GM12874 (cell line): Measurements from ENCODE around the gene TTC16.

Source experiments
- TF ChIP-seq, protein P1 (sequence below): IDR thresholded peaks from 2 replicates; pipeline ENCODE4 v1.5.1; 2011; ENCODE audit warnings: low read depth, mild to moderate bottlenecking, control low read depth, low read length, moderate library complexity; ENCODE audit not compliant: insufficient read depth

Gene TTC16

DNA sequence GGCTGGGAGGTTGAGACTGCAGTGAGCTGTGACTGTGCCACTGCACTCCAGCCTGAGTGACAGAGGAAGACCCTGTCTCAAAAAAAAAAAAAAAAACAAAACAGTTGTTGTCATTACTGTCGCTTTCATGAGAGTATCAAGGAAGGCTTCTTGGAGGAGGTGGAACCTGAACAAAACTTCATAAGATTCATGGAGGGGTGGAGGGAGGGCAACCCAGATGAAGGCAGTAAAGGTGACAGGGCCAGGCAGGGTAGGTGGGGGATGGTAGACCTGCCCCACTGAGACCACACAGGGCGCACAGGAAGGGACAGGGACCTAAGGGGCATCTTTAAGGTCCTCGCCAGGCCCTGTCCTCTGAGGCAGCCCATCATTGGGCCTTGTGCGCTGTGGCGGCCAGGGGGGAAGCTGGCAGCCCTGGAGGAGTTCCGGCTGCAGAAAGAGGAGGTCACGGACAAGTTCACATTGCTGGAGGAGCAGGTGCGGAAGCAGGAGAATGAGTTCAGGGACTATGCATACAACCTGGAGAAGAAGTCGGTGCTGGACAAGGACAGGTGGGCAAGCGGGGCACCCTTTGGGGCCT is 5.6 kb upstream of the TTC16 start:
- TF ChIP-seq, protein P1, sequence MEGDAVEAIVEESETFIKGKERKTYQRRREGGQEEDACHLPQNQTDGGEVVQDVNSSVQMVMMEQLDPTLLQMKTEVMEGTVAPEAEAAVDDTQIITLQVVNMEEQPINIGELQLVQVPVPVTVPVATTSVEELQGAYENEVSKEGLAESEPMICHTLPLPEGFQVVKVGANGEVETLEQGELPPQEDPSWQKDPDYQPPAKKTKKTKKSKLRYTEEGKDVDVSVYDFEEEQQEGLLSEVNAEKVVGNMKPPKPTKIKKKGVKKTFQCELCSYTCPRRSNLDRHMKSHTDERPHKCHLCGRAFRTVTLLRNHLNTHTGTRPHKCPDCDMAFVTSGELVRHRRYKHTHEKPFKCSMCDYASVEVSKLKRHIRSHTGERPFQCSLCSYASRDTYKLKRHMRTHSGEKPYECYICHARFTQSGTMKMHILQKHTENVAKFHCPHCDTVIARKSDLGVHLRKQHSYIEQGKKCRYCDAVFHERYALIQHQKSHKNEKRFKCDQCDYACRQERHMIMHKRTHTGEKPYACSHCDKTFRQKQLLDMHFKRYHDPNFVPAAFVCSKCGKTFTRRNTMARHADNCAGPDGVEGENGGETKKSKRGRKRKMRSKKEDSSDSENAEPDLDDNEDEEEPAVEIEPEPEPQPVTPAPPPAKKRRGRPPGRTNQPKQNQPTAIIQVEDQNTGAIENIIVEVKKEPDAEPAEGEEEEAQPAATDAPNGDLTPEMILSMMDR, result no peak

DNA sequence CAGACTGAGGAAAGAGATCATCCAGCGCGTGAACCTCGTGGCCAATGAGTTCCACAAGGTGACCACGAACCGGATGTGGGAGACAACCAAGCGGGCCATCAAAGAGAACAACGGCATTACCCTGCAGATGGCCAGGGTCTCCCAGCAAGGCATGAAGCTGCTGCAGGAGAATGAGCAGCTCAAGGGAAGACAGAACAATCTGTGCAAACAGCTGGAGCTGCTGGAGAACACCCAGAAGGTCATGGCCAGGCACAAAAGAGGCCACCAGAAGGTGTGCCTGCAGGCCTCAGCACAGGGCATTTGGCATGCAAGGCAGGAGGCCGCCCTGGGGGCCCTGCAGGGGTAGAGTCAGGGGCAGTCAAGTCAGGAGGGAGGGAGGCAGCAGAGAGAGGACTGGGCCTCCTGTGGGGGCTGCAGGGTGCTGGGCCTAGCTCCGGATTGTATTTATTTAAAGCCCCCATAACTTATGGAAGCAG is 4.6 kb upstream of the TTC16 start:
- TF ChIP-seq, protein P1, result no peak

DNA sequence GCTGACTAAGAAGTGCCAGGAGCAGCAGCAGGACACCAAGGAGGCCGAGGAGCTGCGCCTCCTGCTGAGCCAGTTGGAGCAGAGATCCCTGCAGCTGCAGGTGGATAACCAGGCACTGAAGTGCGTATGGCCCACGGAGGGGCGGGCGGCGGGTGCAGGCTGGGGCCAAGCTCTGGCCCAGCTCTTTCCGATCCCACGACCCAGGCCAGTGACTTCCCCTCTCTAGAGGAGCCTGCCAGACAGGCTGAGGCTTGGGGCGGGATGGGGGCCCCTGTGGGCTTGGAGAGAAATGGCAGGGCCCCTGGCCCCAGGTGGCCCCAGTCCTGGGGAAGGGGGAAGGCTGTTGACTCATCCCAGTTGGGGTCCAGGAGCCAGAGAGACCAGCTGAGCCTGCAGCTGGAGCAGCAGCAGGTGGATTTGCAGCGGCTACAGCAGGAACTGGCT is 4.0 kb upstream of the TTC16 start:
- TF ChIP-seq, protein P1, result no peak

DNA sequence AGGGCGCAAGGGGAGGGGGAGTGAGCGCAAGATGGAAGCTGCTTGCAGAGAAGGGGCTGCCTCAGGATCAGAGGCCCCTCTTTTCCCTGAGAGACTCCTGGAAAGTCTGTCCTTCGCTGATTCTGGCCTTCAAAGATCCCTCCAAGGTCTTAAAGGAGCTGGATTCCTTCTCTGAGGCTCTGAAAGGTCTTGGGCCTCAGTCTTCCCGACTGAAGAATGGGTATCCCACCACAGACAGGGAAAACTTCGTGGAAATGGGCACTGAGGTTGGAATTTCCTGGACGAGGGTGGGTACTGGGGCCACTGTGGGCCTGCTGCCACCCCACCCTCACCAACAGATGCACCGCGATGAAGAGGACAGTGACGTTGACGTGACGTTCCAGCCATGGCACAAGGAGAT is 3.5 kb upstream of the TTC16 start:
- TF ChIP-seq, protein P1, result no peak

DNA sequence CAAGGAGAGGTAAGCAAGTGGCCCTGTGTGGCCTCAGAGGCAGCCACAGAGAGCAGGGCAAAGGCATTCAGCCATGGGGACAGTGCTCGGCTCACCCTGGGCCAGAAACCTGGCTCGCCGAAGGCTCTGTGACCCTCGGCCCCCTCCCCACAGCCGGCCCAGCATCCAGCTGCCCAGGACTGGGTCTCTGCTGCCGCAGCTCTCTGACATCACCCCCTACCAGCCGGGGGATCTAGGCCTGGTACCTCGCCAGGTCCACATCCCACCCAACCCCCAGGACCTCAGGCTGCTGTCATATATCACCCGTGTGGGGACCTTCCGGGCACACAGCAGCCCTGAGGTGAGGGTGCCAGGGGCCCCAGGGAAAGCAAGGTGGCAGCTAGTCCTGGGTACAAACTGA is 3.0 kb upstream of the TTC16 start:
- TF ChIP-seq, protein P1, result no peak

DNA sequence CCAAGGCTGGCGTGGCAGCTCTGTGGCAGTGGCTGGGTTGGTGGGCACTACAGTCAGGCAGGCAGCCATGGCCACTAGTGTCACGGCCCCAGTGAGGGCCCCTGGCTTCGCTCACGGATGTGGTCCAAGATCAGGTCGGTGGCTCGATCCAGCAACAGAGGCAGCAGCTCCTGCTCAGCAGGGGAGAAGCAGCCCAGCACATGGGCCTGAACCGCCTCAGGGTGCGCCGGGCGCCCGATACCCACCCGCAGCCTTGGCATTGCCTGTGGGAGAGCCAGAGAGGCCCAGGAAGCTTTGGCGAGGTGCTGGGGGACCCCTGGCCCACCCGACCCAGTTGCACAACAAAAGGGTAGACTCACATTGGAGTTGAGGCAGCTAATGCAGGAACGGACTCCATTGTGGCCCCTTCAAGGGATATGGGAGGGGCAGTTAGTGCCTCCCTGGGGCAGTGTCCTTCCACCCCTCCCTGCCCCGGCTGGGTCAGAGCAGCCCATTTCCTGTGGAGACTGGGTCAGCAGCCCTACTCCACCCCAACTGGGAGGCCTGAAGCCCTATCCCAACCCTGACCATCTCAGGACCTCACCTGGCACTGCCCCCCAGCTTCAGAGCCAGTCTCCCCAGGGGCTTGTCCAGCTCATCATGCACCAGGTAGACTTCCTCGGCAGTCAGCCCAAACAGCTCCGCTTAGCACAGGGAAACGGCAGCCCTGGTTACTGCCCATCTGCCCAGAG is 1.7 kb upstream of the TTC16 start:
- TF ChIP-seq, protein P1, result no peak

DNA sequence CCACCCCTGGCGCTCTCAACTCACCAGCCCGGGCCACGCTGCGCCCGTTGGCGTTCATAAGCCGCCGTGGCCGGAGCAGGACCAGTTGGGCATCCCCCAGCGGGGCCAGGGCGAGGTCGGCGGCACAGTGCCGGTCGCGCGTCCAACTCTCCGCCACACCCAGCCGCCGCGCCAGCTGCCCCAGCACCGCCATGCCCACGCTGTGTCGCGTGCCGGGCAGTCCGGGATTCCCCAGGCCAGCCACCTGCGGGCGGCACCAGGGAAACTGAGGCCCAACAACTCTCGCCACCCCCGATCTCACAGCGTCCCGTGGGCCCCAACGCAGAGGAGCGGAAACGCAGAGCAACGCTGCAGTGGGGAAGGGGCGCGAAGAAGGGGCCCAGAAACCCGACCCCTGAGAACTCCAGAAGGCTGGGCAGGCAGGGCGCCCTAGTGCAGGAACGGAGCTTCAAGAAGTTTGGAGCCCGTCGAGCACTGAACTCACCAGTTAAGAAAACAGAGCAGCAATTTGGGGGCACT is 869 bp upstream of the TTC16 start:
- TF ChIP-seq, protein P1, result no peak
